HFFc6 (cell line): ENCODE measurements around the gene AMOTL1. TPM values are rescaled to one million over a fixed set of nuclear protein-coding genes. Genes with fewer than 3 reads are reported as not detected.
A peak's percentile ranks its signal among the peaks of the same experiment; 100 is the strongest.

Source experiments
- DNase-seq: peaks from one replicate; pipeline ENCODE4 v3.0.0-alpha.2; 2018
- H3K27ac Mint-ChIP-seq: 2 replicates; pipeline ENCODE4 v1.8.0; 2020; ENCODE audit warnings: mild to moderate bottlenecking, mixed read lengths
- H3K27me3 Mint-ChIP-seq: 2 replicates; pipeline ENCODE4 v1.8.0; 2021; ENCODE audit warnings: mild to moderate bottlenecking, moderate library complexity, mixed read lengths; ENCODE audit not compliant: insufficient read depth
- H3K36me3 Mint-ChIP-seq: 2 replicates; pipeline ENCODE4 v1.8.0; 2021; ENCODE audit warnings: low read depth, mixed read lengths
- H3K4me1 Mint-ChIP-seq: 2 replicates; pipeline ENCODE4 v1.8.0; 2020; ENCODE audit warnings: low read depth, mixed read lengths
- H3K4me3 Mint-ChIP-seq: 2 replicates; pipeline ENCODE4 v1.8.0; 2020; ENCODE audit warnings: mild to moderate bottlenecking, moderate library complexity, mixed read lengths
- H3K9me3 Mint-ChIP-seq: 2 replicates; pipeline ENCODE4 v1.8.0; 2020; ENCODE audit warnings: mild to moderate bottlenecking, mixed read lengths
- total RNA-seq, 6 experiments: library from RNA; stranded (reverse); fragmentation: NEBNext Ultra II Directional; extraction: Animal tissue kit (Norgen Biotek cat#: 25700); gene quantifications; 2 replicates in 1 of 6; 3 replicates in 5 of 6; pipeline ENCODE4 v1.2.3, GENCODE V29; 2021
- TF ChIP-seq, protein P1 (sequence below): fragments of 200-600 bp; sonication (generic); IDR thresholded peaks from 2 replicates; pipeline ENCODE4 v1.5.0; 2021; ENCODE audit warnings: antibody characterized with exemption, mild to moderate bottlenecking

The AMOTL1 gene
- total RNA-seq, 6 experiments from 2014 or later = 43.1 to 65.9 (median 48.4) TPM

DNA sequence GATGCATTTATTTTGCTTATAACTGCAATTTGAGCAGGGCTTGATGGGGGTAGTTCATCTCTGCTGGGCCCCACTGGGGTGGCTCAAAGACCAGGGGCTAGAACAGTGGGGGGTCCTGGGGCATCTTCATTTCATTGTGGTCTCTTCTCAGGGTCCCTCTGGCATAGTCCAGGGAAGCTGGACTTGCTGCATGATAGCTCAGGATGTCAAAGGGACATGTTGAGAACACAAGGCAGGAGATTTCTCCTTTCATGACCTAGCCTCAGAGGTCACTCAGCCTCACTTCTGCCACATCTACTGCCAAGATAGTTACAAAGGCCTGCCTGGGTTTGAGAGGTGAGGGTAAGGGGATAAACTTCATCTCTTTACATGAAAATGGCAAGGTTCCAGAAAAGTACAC is 115.7 kb downstream of the AMOTL1 start:
- Mint-ChIP-seq H3K27me3 (peaks cover 2% of the 10 kb centered on the region), H3K9me3 (no peaks in the 10 kb centered on the region), H3K36me3 (peaks cover 67% of the 10 kb centered on the region), H3K27ac (no peak overlapping the region), H3K4me3 (no peak overlapping the region), H3K4me1 (peaks cover 29% of the 10 kb centered on the region)
- TF ChIP-seq, protein P1, sequence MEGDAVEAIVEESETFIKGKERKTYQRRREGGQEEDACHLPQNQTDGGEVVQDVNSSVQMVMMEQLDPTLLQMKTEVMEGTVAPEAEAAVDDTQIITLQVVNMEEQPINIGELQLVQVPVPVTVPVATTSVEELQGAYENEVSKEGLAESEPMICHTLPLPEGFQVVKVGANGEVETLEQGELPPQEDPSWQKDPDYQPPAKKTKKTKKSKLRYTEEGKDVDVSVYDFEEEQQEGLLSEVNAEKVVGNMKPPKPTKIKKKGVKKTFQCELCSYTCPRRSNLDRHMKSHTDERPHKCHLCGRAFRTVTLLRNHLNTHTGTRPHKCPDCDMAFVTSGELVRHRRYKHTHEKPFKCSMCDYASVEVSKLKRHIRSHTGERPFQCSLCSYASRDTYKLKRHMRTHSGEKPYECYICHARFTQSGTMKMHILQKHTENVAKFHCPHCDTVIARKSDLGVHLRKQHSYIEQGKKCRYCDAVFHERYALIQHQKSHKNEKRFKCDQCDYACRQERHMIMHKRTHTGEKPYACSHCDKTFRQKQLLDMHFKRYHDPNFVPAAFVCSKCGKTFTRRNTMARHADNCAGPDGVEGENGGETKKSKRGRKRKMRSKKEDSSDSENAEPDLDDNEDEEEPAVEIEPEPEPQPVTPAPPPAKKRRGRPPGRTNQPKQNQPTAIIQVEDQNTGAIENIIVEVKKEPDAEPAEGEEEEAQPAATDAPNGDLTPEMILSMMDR = no peak
- no peak for DNase-seq

DNA sequence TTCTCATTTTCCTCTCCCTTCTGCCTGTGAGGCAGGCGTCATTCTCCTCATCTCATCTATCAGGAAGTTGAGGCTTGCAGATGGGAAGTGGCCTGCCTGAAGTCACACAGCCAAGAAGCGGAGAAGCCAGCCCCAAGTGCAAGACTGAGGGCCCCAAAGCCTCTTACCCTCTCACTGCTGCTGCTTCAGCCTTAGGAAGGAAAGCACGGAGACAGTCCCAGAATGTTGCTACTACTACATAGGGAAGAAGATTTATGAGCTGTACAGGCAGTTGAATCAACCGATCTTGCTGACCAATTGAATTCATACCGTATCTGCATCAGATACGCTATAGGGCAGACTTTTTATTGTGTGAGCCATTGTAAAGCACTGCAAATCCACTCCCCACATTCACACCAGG is 116.2 kb downstream of the AMOTL1 start:
- H3K36me3 Mint-ChIP-seq = peaks cover 66% of the 10 kb centered on the region
- no peak for DNase-seq
- peaks cover 2% of the 10 kb centered on the region for H3K27me3 Mint-ChIP-seq
- H3K4me1 Mint-ChIP-seq = peaks cover 27% of the 10 kb centered on the region
- no peak overlapping the region for H3K4me3 Mint-ChIP-seq
- no peak overlapping the region for H3K27ac Mint-ChIP-seq
- no peaks in the 10 kb centered on the region for H3K9me3 Mint-ChIP-seq
- TF ChIP-seq, protein P1 = no peak

DNA sequence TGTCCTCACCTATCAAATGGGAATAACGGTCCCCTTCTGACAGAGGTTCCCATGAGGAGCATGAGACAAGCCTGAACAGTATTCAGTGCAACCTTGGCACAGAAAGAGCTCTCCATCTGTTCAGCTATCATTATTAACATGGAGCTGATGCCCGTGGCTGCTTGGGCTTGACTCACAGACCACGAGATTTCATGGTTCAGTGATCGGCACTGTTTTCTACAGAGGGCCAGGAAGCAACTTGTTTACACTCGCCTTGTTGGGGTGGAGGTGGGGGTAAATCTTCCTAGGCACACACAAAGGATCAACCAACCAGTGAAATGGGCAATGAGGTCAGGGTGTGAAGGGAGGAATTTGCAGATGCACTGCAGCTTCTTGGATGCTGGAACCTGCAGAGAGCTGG is 117.0 kb downstream of the AMOTL1 start:
- no peak overlapping the region for H3K4me3 Mint-ChIP-seq
- no peaks in the 10 kb centered on the region for H3K9me3 Mint-ChIP-seq
- peaks cover 59% of the 10 kb centered on the region for H3K36me3 Mint-ChIP-seq
- peaks cover 21% of the 10 kb centered on the region for H3K4me1 Mint-ChIP-seq
- peak; percentile 34 for DNase-seq
- TF ChIP-seq, protein P1 = no peak
- peaks cover 2% of the 10 kb centered on the region for H3K27me3 Mint-ChIP-seq
- no peak overlapping the region; the same call in 1 of the 2 replicates for H3K27ac Mint-ChIP-seq

DNA sequence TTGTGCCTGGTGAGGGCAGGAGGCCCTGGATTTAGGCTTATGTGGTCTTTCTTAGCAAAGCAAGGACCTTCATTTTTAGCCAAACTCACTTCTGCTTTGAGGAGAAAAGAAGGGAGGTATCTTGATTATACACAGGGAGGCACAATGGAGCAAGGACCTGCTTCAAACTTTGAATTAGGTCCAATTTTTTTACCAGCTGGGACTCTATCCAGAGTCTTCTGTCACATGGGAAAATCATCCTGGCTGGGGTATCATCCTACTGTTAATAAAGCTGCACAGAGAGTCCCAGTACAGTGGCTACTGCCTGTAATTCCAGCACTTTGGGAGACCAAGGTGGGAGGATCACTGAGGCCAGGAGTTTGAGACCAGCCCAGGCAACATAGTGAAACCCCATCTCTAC is 117.4 kb downstream of the AMOTL1 start:
- no peak for DNase-seq
- Mint-ChIP-seq H3K27ac (no peak overlapping the region), H3K4me1 (peaks cover 16% of the 10 kb centered on the region), H3K9me3 (no peaks in the 10 kb centered on the region), H3K4me3 (no peak overlapping the region), H3K27me3 (peaks cover 2% of the 10 kb centered on the region), H3K36me3 (peaks cover 55% of the 10 kb centered on the region)
- TF ChIP-seq, protein P1 = no peak

DNA sequence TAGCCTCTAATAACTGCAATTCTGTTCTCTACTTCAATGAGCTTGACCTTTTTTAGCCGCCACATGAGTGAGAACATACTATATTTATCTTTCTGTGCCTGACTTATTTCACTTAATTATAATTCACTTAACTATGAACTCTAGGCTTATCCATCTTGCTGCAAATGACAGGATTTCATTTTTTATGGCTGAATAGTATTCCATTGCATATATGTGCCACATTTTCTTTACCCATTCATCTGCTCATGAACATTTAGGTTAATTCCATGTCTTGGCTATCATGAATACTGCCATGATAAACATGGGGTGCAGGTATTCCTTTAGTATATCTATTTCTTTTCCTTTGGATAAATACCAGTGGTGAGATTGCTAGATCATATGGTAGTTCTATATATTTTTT is 120.0 kb downstream of the AMOTL1 start:
- Mint-ChIP-seq H3K27ac (no peak overlapping the region), H3K27me3 (peaks cover 2% of the 10 kb centered on the region), H3K36me3 (peaks cover 59% of the 10 kb centered on the region), H3K4me1 (peaks cover 23% of the 10 kb centered on the region), H3K4me3 (no peak overlapping the region), H3K9me3 (no peaks in the 10 kb centered on the region)
- TF ChIP-seq, protein P1 = no peak
- no peak for DNase-seq

DNA sequence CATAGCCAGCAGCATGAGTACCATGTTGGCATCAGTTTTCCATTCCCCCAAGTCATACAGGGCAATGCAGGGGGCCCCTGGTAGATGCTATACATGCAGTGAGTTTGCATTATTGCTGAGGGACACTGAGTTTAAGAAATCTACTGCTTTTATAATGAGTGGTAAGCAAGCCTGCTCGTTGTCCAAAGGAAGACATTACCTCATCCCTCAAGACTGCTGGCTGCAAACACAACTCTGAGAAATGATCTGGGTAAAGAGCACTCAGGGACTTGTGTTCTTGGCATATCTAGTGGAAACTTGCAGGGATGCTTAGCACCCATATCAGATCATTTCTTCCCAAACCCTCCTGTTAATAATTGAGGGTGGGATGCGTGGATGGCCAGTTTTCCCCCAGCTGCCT is 127.3 kb downstream of the AMOTL1 start:
- H3K9me3 Mint-ChIP-seq = peaks cover 9% of the 10 kb centered on the region; the same call in 1 of the 2 replicates
- no peak overlapping the region for H3K4me3 Mint-ChIP-seq
- H3K27me3 Mint-ChIP-seq = peaks cover 2% of the 10 kb centered on the region; the same call in 1 of the 2 replicates
- DNase-seq = peak; percentile 29
- TF ChIP-seq, protein P1 = no peak
- peak overlapping the region; percentile 67 for H3K27ac Mint-ChIP-seq
- H3K4me1 Mint-ChIP-seq = peaks cover 27% of the 10 kb centered on the region
- H3K36me3 Mint-ChIP-seq = peaks cover 34% of the 10 kb centered on the region
